HEK293T (cell line): ENCODE measurements around the gene RPL21.

ENCODE experiments used
- ARNT ChIP-seq: fragments of 450-650 bp; IDR thresholded peaks from 2 replicates; pipeline ENCODE4 v1.6.1; 2017; ENCODE audit warnings: mild to moderate bottlenecking
- BHLHE40 ChIP-seq: fragments of 450-650 bp; IDR thresholded peaks from 2 replicates; pipeline ENCODE4 v1.6.1; 2016; ENCODE audit warnings: mild to moderate bottlenecking, moderate library complexity, borderline replicate concordance
- CTBP1 ChIP-seq: fragments of 450-650 bp; IDR thresholded peaks from 2 replicates; pipeline ENCODE4 v1.6.1; 2016; ENCODE audit warnings: borderline replicate concordance
- ELF4 ChIP-seq: fragments of 450-650 bp; IDR thresholded peaks from 2 replicates; pipeline ENCODE4 v1.6.1; 2017; ENCODE audit warnings: antibody characterized with exemption
- FOXK2 ChIP-seq: fragments of 450-650 bp; IDR thresholded peaks from 2 replicates; pipeline ENCODE4 v1.6.1; 2016; ENCODE audit warnings: mild to moderate bottlenecking
- FOXM1 ChIP-seq: fragments of 450-650 bp; IDR thresholded peaks from 2 replicates; pipeline ENCODE4 v1.6.1; 2017; ENCODE audit warnings: mild to moderate bottlenecking, borderline replicate concordance
- LEF1 ChIP-seq: fragments of 450-650 bp; IDR thresholded peaks from 2 replicates; pipeline ENCODE4 v1.6.1; 2017; ENCODE audit warnings: mild to moderate bottlenecking, borderline replicate concordance
- NFRKB ChIP-seq: fragments of 450-650 bp; IDR thresholded peaks from 2 replicates; pipeline ENCODE4 v1.6.1; 2016; ENCODE audit warnings: mild to moderate bottlenecking, moderate library complexity
- SP1 ChIP-seq: fragments of 450-650 bp; IDR thresholded peaks from 2 replicates; pipeline ENCODE4 v1.6.1; 2017
- SUZ12 ChIP-seq: fragments of 450-650 bp; IDR thresholded peaks from 2 replicates; pipeline ENCODE4 v1.6.1; 2016; ENCODE audit warnings: mild to moderate bottlenecking
- TARDBP ChIP-seq: fragments of 450-650 bp; IDR thresholded peaks from 2 replicates; pipeline ENCODE4 v1.6.1; 2016
- ZNF384 ChIP-seq: fragments of 450-650 bp; IDR thresholded peaks from 2 replicates; pipeline ENCODE4 v1.6.1; 2016
- TF ChIP-seq, protein P1 (sequence below): fragments of 450-650 bp; IDR thresholded peaks from 2 replicates; pipeline ENCODE4 v1.6.1; 2016

DNA sequence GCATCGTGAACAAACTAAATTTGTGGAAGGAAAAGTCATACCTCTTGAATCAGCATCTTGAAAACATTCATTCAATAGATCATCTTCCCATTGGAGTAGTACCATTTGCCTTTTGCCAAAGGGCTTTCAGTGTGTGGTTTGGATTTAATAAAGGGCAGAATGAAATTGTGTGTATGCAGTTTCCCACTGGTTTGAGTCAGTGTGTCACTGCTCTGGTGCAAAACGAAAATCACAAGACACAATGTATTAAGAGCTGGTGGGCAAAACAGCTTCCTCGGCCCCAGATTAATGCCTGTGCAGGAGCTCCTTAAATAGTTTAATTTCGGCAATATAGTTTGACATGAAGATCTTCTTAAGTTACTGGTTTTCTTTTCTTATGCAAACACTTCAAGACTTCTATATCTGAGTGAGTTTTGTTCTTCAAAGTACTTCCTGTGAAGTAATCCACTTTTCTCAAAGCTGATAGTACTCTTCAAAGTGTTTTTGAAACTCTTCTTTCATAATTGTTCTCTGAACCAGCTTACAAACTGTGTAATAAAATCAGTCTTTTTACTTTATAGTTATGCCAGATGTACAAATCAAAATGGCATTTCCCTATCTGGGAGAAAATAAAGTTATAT, 51.4 kb downstream of the RPL21 start:
- TF ChIP-seq NFRKB, result no peak
- no peak for TF ChIP-seq SP1
- no peak for TF ChIP-seq ARNT
- TF ChIP-seq SUZ12, result no peak
- TF ChIP-seq, protein P1, sequence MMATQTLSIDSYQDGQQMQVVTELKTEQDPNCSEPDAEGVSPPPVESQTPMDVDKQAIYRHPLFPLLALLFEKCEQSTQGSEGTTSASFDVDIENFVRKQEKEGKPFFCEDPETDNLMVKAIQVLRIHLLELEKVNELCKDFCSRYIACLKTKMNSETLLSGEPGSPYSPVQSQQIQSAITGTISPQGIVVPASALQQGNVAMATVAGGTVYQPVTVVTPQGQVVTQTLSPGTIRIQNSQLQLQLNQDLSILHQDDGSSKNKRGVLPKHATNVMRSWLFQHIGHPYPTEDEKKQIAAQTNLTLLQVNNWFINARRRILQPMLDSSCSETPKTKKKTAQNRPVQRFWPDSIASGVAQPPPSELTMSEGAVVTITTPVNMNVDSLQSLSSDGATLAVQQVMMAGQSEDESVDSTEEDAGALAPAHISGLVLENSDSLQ, result no peak
- TF ChIP-seq ELF4, result no peak
- TF ChIP-seq LEF1, result no peak
- no peak for TF ChIP-seq BHLHE40
- no peak for TF ChIP-seq FOXM1
- no peak for TF ChIP-seq FOXK2
- TF ChIP-seq ZNF384, result no peak
- no peak for TF ChIP-seq TARDBP
- TF ChIP-seq CTBP1, result no peak
